NB4 (cell line): ENCODE results near the gene PTRH1.

Experiments used
- DNase-seq: peaks from one replicate; pipeline ENCODE4 v3.0.0; 2010; ENCODE audit warnings: low read depth
- H3K4me3 ChIP-seq: one replicate; pipeline ENCODE4 v1.5.1; 2011; ENCODE audit warnings: mild to moderate bottlenecking, low read depth, low read length, moderate library complexity
- MAX ChIP-seq: IDR thresholded peaks from 2 replicates; pipeline ENCODE4 v1.6.1; 2011; ENCODE audit warnings: low read depth, low read length
- MYC ChIP-seq: IDR thresholded peaks from 2 replicates; pipeline ENCODE4 v1.6.1; 2011; ENCODE audit warnings: low read depth, low read length
- POLR2A ChIP-seq: IDR thresholded peaks from 2 replicates; pipeline ENCODE4 v1.6.1; 2011; ENCODE audit warnings: mild to moderate bottlenecking; ENCODE audit not compliant: insufficient read length; ENCODE audit errors: extremely low read depth
- TF ChIP-seq, protein P1 (sequence below): IDR thresholded peaks from one replicate; pipeline ENCODE4 v1.5.1; 2012; ENCODE audit warnings: low read depth, low read length

The PTRH1 gene

GRCh38 chr9:127730799-127731410 lies 15.4 kb upstream of the PTRH1 start:
- TF ChIP-seq, protein P1, sequence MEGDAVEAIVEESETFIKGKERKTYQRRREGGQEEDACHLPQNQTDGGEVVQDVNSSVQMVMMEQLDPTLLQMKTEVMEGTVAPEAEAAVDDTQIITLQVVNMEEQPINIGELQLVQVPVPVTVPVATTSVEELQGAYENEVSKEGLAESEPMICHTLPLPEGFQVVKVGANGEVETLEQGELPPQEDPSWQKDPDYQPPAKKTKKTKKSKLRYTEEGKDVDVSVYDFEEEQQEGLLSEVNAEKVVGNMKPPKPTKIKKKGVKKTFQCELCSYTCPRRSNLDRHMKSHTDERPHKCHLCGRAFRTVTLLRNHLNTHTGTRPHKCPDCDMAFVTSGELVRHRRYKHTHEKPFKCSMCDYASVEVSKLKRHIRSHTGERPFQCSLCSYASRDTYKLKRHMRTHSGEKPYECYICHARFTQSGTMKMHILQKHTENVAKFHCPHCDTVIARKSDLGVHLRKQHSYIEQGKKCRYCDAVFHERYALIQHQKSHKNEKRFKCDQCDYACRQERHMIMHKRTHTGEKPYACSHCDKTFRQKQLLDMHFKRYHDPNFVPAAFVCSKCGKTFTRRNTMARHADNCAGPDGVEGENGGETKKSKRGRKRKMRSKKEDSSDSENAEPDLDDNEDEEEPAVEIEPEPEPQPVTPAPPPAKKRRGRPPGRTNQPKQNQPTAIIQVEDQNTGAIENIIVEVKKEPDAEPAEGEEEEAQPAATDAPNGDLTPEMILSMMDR, result no peak
- TF ChIP-seq POLR2A (no peak), MAX (no peak), MYC (no peak)
- DNase-seq, result no peak
- H3K4me3 ChIP-seq, result no peak overlapping the region

DNA sequence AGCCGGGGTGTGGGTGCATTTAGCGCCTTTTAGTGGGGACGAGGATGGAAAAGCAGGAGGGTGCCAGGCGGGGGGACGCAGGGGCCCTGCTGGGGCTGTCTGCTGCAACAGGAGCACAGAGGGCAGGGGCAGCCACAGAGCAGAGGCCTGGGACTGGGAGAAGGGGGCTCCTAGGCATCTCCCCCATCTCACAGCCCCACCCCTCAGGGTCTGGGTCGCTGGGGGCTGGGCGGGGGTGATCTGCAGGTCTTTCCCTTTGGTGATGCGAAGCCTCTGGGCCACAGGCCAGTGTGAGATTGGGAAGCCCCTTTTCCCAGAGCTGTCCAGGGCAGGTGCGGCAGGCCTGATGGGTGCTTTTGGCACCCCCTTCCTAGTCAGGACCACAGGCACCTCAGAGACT lies 14.8 kb upstream of the PTRH1 start:
- no peak for DNase-seq
- no peak for TF ChIP-seq MAX
- no peak for TF ChIP-seq POLR2A
- TF ChIP-seq MYC, result no peak
- TF ChIP-seq, protein P1, result no peak
- H3K4me3 ChIP-seq, result no peak overlapping the region

- no peak overlapping the region for H3K4me3 ChIP-seq
- no peak for DNase-seq
- TF ChIP-seq MYC (no peak), MAX (no peak)
- TF ChIP-seq, protein P1, result no peak
These were observed 14.2 kb upstream of the PTRH1 start for GRCh38 chr9:127729522-127730256.

DNA sequence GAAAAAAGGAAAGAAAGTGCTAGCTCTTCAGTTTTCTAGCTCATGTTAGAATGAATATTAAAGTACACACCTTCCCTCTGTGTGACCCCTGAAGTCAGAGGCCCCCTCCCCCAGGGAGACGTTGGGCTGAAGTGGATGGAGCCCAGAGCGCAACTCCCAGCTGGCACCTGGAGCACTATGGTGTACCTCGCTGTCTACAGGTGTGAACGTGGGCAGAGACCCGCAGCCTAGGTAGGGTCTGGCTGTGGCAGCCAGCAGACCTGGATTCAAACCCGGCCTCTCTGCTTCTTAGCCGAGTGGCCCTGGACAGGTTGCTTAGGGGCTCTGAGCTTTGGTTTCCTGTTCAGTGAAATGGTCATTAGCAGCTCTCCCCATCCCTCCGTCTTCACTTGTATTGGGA lies 13.3 kb upstream of the PTRH1 start:
- no peak overlapping the region for H3K4me3 ChIP-seq
- no peak for DNase-seq
- no peak for TF ChIP-seq MAX
- TF ChIP-seq, protein P1, result no peak
- no peak for TF ChIP-seq POLR2A
- no peak for TF ChIP-seq MYC

DNA sequence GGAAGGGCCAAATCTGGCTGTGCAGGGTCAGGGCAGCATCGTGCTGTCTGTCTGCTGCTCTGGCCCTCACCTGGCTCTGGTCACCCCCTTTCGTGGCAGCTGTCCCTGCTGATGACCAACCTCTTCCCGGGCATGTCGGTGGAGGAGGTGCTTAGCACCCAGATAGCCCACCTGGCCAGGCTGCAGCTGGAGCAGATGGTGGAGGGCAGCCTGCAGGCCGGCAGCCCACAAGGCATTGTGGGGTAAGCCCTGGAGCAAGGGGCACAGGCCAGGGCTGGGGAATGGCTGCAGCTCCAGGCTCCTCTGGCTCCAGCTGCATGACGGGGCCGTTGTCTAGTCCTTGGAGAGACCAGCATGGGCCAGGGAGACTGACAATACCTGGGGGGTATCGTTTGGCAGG lies 11.4 kb upstream of the PTRH1 start:
- TF ChIP-seq, protein P1, result no peak
- TF ChIP-seq MAX, result no peak
- no peak for TF ChIP-seq POLR2A
- H3K4me3 ChIP-seq, result no peak overlapping the region
- DNase-seq, result no peak
